ENCODE results near the gene EPN1. TPM values are rescaled to one million over a fixed set of nuclear protein-coding genes. Genes with fewer than 3 reads are reported as not detected.

EPN1 gene
- total and polyA plus RNA-seq, 2 of the 13 experiments (the other 11 are each of a cell fraction or from before 2014, with no cell fraction given): 28.9 to 31.7 TPM

- TF ChIP-seq CEBPG (CRISPR knock-in tag; IDR thresholded peaks at IDR 0.05) (no peak), ZHX1 (CRISPR knock-in tag; IDR thresholded peaks at IDR 0.05; ENCODE audit: low read depth) (peak; percentile 60), ZNF670 (CRISPR knock-in tag; IDR thresholded peaks at IDR 0.05; ENCODE audit: borderline replicate concordance) (no peak), ARID2 (CRISPR knock-in tag; IDR thresholded peaks at IDR 0.05; ENCODE audit: borderline replicate concordance) (no peak), ZFP36L2 (CRISPR knock-in tag; IDR thresholded peaks at IDR 0.05) (no peak), TBX3 (IDR thresholded peaks at IDR 0.05; ENCODE audit: borderline replicate concordance) (no peak), ZNF281 (CRISPR knock-in tag; IDR thresholded peaks at IDR 0.05; ENCODE audit: borderline replicate concordance) (no peak), PTBP1 (IDR thresholded peaks at IDR 0.05; ENCODE audit: low read depth, low read length, poor library complexity, severe bottlenecking) (no peak), HNRNPL (IDR thresholded peaks at IDR 0.05; ENCODE audit: low read depth, low read length) (no peak), SKIL (CRISPR knock-in tag; IDR thresholded peaks at IDR 0.05; ENCODE audit: borderline replicate concordance) (0 out of 2 replicates have a peak, but pooled peaks have one; percentile 13), MTA3 (CRISPR knock-in tag; IDR thresholded peaks at IDR 0.05) (no peak), ZNF235 (CRISPR knock-in tag; IDR thresholded peaks at IDR 0.05; ENCODE audit: borderline replicate concordance) (0 out of 2 replicates have a peak, but pooled peaks have one; percentile 61), NR2F2 (IDR thresholded peaks at IDR 0.05; ENCODE audit: borderline replicate concordance, low read depth) (no peak), CBX1 (IDR thresholded peaks at IDR 0.05; ENCODE audit: low read depth) (no peak), ZNF816 (CRISPR knock-in tag; IDR thresholded peaks at IDR 0.05; ENCODE audit: borderline replicate concordance) (no peak), ZNF451 (CRISPR knock-in tag; IDR thresholded peaks at IDR 0.05) (no peak), ZNF766 (CRISPR knock-in tag; IDR thresholded peaks at IDR 0.05; ENCODE audit: borderline replicate concordance) (no peak), ZFY (CRISPR knock-in tag; IDR thresholded peaks at IDR 0.05) (no peak), NAIF1 (CRISPR knock-in tag; IDR thresholded peaks at IDR 0.05; ENCODE audit: borderline replicate concordance) (no peak), ZFP41 (CRISPR knock-in tag; IDR thresholded peaks at IDR 0.05; ENCODE audit: borderline replicate concordance) (no peak)
Measured at GRCh38 chr19:55640043-55640576, 34.9 kb upstream of the EPN1 start (continued).
